Measurements from ENCODE around the gene TFB2M. TPM values are rescaled to one million over a fixed set of nuclear protein-coding genes. Genes with fewer than 3 reads are reported as not detected.

Gene TFB2M
- total RNA-seq, 1 experiment from 2014 or later: 27.7 TPM

- H3T11ph ChIP-seq (ENCODE audit: low read length): no peak overlapping the region
- H2BK5ac ChIP-seq (ENCODE audit: insufficient read length, low read length): no peak overlapping the region
- H3K4me3 Mint-ChIP-seq: no peak overlapping the region
- H2BK12ac ChIP-seq (ENCODE audit: insufficient read length, low read depth, low read length): no peak overlapping the region
- no CpG with 5 or more reads among the region's 6 CpGs for WGBS (ENCODE audit: extremely low coverage, insufficient read length, low lambda C conversion rate)
- peak overlapping the region in 1 of 3 experiments; percentile 29; a peak in 1 of 7 replicates for H3K27ac Mint-ChIP-seq
- no peak for DNase-seq
- no peak overlapping the region for H3K23ac ChIP-seq (ENCODE audit: insufficient read length, low read depth, low read length)
- peaks cover 0 to 8% (median 2%) of the 10 kb centered on the region in 3 experiments; a peak in 4 of 7 replicates for H3K36me3 Mint-ChIP-seq (ENCODE audit: insufficient read depth in 1 of 3, low read depth in 3 of 3)
- H3K4me1 Mint-ChIP-seq: peaks cover 2 to 3% of the 10 kb centered on the region in 2 experiments; a peak in 3 of 4 replicates
- no peak overlapping the region for H3K18ac ChIP-seq (ENCODE audit: insufficient read length, low read depth, low read length)
- H4K8ac ChIP-seq (replicated peaks; ENCODE audit: insufficient read length, low read depth, low read length): no peak overlapping the region
- no peak overlapping the region for H2BK15ac ChIP-seq (ENCODE audit: low read depth, low read length)
- H3K9ac ChIP-seq (ENCODE audit: extremely low read depth, insufficient read length, low read length): no peak overlapping the region
- no peaks in the 10 kb centered on the region for H3K9me3 Mint-ChIP-seq
- H3K27ac ChIP-seq (ENCODE audit: insufficient read length, low read depth, low read length): no peak overlapping the region
- no peak overlapping the region for H3K4ac ChIP-seq (ENCODE audit: low read depth, low read length)
- no peaks in the 10 kb centered on the region for H3K23me2 ChIP-seq (ENCODE audit: insufficient read length, low read depth, low read length, poor library complexity, severe bottlenecking)
- no peak overlapping the region for H3K4me2 ChIP-seq (ENCODE audit: insufficient read depth, insufficient read length, low read length)
- H2AFZ ChIP-seq (ENCODE audit: low read length): no peak overlapping the region
- no peaks in the 10 kb centered on the region; the same call in 1 of the 2 replicates for H3K79me2 ChIP-seq (ENCODE audit: insufficient read depth, low read length)
- no peaks in the 10 kb centered on the region for H3K27me3 Mint-ChIP-seq (ENCODE audit: low read depth)
- H4K5ac ChIP-seq (ENCODE audit: insufficient read length, low read depth, low read length): no peak overlapping the region
- no peak overlapping the region for H2BK120ac ChIP-seq (ENCODE audit: low read depth, low read length, poor library complexity, severe bottlenecking)
- H3K27me3 ChIP-seq (ENCODE audit: insufficient read depth, low read length): no peaks in the 10 kb centered on the region
- no peak overlapping the region for H3K14ac ChIP-seq (ENCODE audit: insufficient read depth, low read length)
- H3K79me1 ChIP-seq (ENCODE audit: insufficient read depth, low read depth, low read length, poor library complexity, severe bottlenecking): peaks cover 2% of the 10 kb centered on the region
- H2AK5ac ChIP-seq (ENCODE audit: insufficient read length, low read length): no peak overlapping the region
- no peak overlapping the region for H3K56ac ChIP-seq (ENCODE audit: insufficient read length, low read depth, low read length)
- no peak overlapping the region for H2BK20ac ChIP-seq (ENCODE audit: low read depth, low read length, poor library complexity, severe bottlenecking)
- no peaks in the 10 kb centered on the region for H3K4me1 ChIP-seq (ENCODE audit: insufficient read depth, low read length)
- no peak overlapping the region for H4K91ac ChIP-seq (ENCODE audit: insufficient read length, low read depth, low read length)
- no peaks in the 10 kb centered on the region for H3K9me3 ChIP-seq (ENCODE audit: control insufficient read depth, low read depth, low read length)
- H4K20me1 ChIP-seq (ENCODE audit: control insufficient read depth, insufficient read depth, insufficient read length): no peaks in the 10 kb centered on the region
- TF ChIP-seq CTCF (conservative IDR thresholded peaks at IDR 0.05): no peak
Observed at GRCh38 chr1:246583448-246584185, 17.6 kb upstream of the TFB2M start.

Measured in H9 (cell line).